Measurements from ENCODE around the gene KCNJ1. TPM values are rescaled to one million over a fixed set of nuclear protein-coding genes. Genes with fewer than 3 reads are reported as not detected.

Gene KCNJ1
- total and polyA plus RNA-seq, 2 donors from 2014 or later, result 175 to 355 TPM

GRCh38 chr11:128843198-128843785 lies 23.8 kb downstream of the KCNJ1 start:
- FAIRE-seq, result no peak
- DNase-seq, result no peak
- H3K27me3 ChIP-seq (ENCODE audit: control insufficient read depth, insufficient read depth, low read length), result no peaks in the 10 kb centered on the region
- peaks cover 0 to 13% (median 13%) of the 10 kb centered on the region in 3 donors for H3K4me1 ChIP-seq (ENCODE audit: control insufficient read depth in 2 of 3, insufficient read depth in 2 of 3, low read depth in 1 of 3, low read length in 3 of 3)
- no peak overlapping the region for H3K4me3 ChIP-seq (ENCODE audit: low read length in 3 of 3)
- H3K27ac ChIP-seq (ENCODE audit: low read depth in 2 of 2, low read length in 2 of 2), result no peak overlapping the region
- H3K9ac ChIP-seq (ENCODE audit: low read length in 3 of 3), result no peak overlapping the region
- intact Hi-C loops (cut with DNase I), result no loop called here
- TF ChIP-seq CTCF (IDR thresholded peaks at IDR 0.05; ENCODE audit: borderline replicate concordance, extremely low read depth, insufficient read depth), result no peak
- peaks cover 0 to 10% (median 0%) of the 10 kb centered on the region in 3 donors for H3K36me3 ChIP-seq (ENCODE audit: control insufficient read depth in 2 of 3, insufficient read depth in 3 of 3, low read length in 3 of 3)
- H3K9me3 ChIP-seq (ENCODE audit: control insufficient read depth in 2 of 3, insufficient read depth in 1 of 3, low read length in 3 of 3), result no peaks in the 10 kb centered on the region

GRCh38 chr11:128841461-128842072 lies 25.5 kb downstream of the KCNJ1 start:
- peaks cover 0 to 21% (median 16%) of the 10 kb centered on the region in 3 donors for H3K4me1 ChIP-seq (ENCODE audit: control insufficient read depth in 2 of 3, insufficient read depth in 2 of 3, low read depth in 1 of 3, low read length in 3 of 3)
- DNase-seq, result no peak
- peak overlapping the region in 1 of 3 donors; percentile 15 for H3K9ac ChIP-seq (ENCODE audit: low read length in 3 of 3)
- no peaks in the 10 kb centered on the region for H3K9me3 ChIP-seq (ENCODE audit: control insufficient read depth in 2 of 3, insufficient read depth in 1 of 3, low read length in 3 of 3)
- H3K4me3 ChIP-seq (ENCODE audit: low read length in 3 of 3), result peak overlapping the region in 2 of 3 donors; percentile 4 to 18
- peak overlapping the region in 1 of 2 donors; percentile 26 for H3K27ac ChIP-seq (ENCODE audit: low read depth in 2 of 2, low read length in 2 of 2)
- no peak for TF ChIP-seq CTCF (IDR thresholded peaks at IDR 0.05; ENCODE audit: borderline replicate concordance, extremely low read depth, insufficient read depth)
- no peaks in the 10 kb centered on the region for H3K27me3 ChIP-seq (ENCODE audit: control insufficient read depth, insufficient read depth, low read length)
- FAIRE-seq, result no peak
- peaks cover 0 to 10% (median 0%) of the 10 kb centered on the region in 3 donors for H3K36me3 ChIP-seq (ENCODE audit: control insufficient read depth in 2 of 3, insufficient read depth in 3 of 3, low read length in 3 of 3)
- intact Hi-C loops (cut with DNase I), result no loop called here

GRCh38 chr11:128840783-128841182 lies 26.3 kb downstream of the KCNJ1 start:
- H3K36me3 ChIP-seq (ENCODE audit: control insufficient read depth in 2 of 3, insufficient read depth in 3 of 3, low read length in 3 of 3), result peaks cover 0 to 10% (median 0%) of the 10 kb centered on the region in 3 donors
- peak overlapping the region in 2 of 3 donors; percentile 18 for H3K4me3 ChIP-seq (ENCODE audit: low read length in 3 of 3)
- no peak overlapping the region for H3K9ac ChIP-seq (ENCODE audit: low read length in 3 of 3)
- H3K9me3 ChIP-seq (ENCODE audit: control insufficient read depth in 2 of 3, insufficient read depth in 1 of 3, low read length in 3 of 3), result no peaks in the 10 kb centered on the region
- no peaks in the 10 kb centered on the region for H3K27me3 ChIP-seq (ENCODE audit: control insufficient read depth, insufficient read depth, low read length)
- no peak for TF ChIP-seq CTCF (IDR thresholded peaks at IDR 0.05; ENCODE audit: borderline replicate concordance, extremely low read depth, insufficient read depth)
- no peak overlapping the region for H3K27ac ChIP-seq (ENCODE audit: low read depth in 2 of 2, low read length in 2 of 2)
- FAIRE-seq (no peak), DNase-seq (no peak)
- intact Hi-C loops (cut with DNase I), result no loop called here
- H3K4me1 ChIP-seq (ENCODE audit: control insufficient read depth in 2 of 3, insufficient read depth in 2 of 3, low read depth in 1 of 3, low read length in 3 of 3), result peaks cover 0 to 21% (median 16%) of the 10 kb centered on the region in 3 donors
